ENCODE measurements around the gene DLL1. TPM values are rescaled to one million over a fixed set of nuclear protein-coding genes. Genes with fewer than 3 reads are reported as not detected.

The DLL1 gene
- total RNA-seq, 4 donors from 2014 or later: 7.3 to 16.6 (median 12.4) TPM

- TF ChIP-seq CTCF (IDR thresholded peaks at IDR 0.05): no peak
- ATAC-seq (ENCODE audit: low FRiP score) (no peak), DNase-seq (ENCODE audit: low spot score) (no peak)
Measured at GRCh38 chr6:170277893-170278742, 12.8 kb downstream of the DLL1 start.

GRCh38 chr6:170276369-170277057, 14.4 kb downstream of the DLL1 start:
- no peak for TF ChIP-seq CTCF (IDR thresholded peaks at IDR 0.05)
- DNase-seq (ENCODE audit: low spot score) (no peak), ATAC-seq (ENCODE audit: low FRiP score) (peak; percentile 47)

- no peak for ATAC-seq (ENCODE audit: low FRiP score)
- no peak for DNase-seq (ENCODE audit: low spot score)
- TF ChIP-seq CTCF (IDR thresholded peaks at IDR 0.05): no peak
Measured at GRCh38 chr6:170274713-170275560, 15.9 kb downstream of the DLL1 start.

- ATAC-seq (ENCODE audit: low FRiP score) (no peak), DNase-seq (ENCODE audit: low spot score) (no peak)
- TF ChIP-seq CTCF (IDR thresholded peaks at IDR 0.05): no peak
Measured at GRCh38 chr6:170273681-170274080, 17.2 kb downstream of the DLL1 start.

- TF ChIP-seq CTCF (IDR thresholded peaks at IDR 0.05): no peak
- no peak for ATAC-seq (ENCODE audit: low FRiP score)
- DNase-seq (ENCODE audit: low spot score): no peak
Measured at GRCh38 chr6:170273191-170273590, 17.7 kb downstream of the DLL1 start.

GRCh38 chr6:170272341-170273065, 18.4 kb downstream of the DLL1 start:
- DNase-seq (ENCODE audit: low spot score) (no peak), ATAC-seq (ENCODE audit: low FRiP score) (no peak)
- TF ChIP-seq CTCF (IDR thresholded peaks at IDR 0.05): no peak
